GM18517 (cell line): ENCODE results near the gene SLC6A7.

Source experiments
- ATAC-seq: cut with Tn5 transposase; IDR thresholded peaks from one replicate; pipeline ENCODE4 v1.9.1; 2021; ENCODE audit warnings: mild to moderate bottlenecking, moderate library complexity; ENCODE audit not compliant: unreplicated experiment

The SLC6A7 gene

DNA sequence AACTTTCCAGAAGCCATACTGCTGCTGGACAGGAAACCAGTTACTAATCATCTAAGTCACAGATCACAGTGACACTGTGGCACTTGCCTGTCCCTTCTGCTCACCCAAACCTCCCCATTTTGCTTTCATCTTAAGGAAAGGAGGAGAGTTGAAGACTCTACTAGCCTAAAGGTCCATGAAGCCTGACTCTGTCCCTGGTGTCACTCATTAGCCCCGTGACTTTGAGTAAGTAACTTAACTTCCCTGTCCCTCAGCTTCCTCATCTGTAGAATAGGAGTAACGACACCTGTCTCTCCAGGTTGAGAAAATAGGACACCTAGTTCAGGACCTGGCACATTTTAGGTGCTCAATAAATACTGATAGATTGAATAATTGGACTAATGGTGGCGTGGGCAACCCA lies 536 bp upstream of the SLC6A7 start:
- no peak for ATAC-seq

DNA sequence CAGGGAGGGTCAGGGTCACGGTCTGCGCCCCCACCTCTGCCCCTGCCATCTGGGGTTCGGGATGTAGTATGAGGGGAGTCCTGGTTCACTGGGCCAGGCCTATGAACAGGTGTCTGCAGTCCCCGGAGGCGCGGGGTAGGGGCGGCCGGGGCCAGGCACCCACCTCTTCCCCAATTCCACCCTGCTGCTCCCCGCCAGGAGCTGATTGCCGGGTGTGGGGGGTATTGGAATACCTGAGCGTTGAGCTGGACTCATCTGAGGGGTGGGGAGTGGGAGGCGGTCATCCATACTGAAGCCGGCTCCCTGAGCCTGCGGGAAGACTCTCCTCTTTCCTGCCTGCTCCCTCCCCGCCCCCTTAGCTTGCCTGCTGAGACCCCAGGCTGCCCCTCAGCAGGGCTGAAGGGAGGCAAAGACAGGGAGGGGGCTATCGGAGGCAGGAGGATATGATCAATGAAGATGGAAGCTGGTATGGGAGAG lies 679 bp downstream of the SLC6A7 start:
- no peak for ATAC-seq

DNA sequence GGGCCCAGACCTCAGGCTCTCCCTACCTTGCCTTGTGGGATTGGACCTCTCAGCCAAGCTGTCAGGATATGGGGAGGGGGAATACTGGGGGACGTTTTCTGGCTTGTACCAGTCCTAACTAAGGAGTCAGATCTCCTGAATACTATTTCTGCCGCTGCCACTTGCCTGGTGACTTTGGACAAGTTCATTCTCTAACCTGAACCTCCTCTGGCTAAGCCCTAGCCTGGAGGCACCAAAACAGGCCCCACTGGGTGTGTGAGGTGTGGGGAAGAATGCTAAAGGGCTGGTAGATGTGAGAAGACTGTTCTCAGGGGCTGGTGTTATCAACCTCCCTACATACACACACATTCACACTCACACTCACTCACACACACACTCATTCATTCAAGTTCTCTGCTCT lies 1.1 kb downstream of the SLC6A7 start:
- no peak for ATAC-seq

DNA sequence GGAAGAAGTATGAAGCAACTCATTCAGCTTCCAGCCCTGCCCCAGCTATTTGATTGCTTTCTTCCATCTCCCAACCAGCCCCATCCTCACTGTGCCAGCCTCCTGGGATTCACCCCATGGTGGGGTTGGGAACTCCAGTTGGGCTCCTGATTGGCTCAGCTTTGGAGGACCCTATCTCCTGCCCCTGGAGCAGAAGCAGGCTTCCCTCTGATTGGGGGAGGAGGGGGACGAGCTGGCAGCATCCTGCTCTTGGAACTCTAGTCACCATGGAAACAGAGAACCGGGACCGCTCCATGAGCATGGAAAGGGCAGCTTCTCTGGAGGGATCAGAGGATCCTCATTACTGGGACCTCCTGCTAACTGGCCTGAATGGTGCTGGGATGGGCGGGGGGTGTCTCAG lies 2.6 kb downstream of the SLC6A7 start:
- no peak for ATAC-seq

DNA sequence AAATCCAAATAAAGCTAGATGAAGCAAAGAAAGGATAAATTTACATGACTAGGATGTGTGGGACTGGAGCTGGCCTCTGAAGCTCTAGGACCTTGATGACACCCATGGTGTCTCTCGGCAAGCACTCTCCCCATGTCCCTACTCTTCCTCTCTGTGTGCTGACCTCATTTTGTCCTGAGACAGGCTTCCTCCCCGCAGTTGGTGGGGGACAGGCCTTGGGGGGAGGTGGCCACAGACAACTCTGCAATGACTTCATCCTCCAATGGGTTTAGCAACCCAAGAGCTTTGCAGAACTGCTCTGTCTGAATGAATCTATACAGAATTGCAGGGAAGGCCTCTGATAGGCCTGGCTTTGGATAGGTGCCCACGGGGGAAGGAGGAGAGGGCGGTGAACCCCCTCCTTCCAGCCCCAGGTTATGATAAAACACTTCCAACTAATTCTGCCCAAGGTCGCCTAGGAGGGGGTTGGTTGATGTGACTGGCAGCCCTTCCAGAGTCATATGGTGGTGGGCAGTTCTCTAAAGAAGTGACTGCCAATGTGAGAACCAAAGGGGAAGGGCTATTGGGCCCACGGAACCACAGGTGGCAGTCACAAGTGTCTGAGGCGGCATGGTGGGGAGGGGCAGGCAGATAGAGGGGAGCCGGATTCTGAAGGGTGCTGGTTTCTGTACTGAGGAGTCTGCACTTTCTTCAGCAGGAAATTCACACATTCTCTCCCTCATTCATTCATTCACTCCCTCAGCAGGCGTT lies 6.0 kb downstream of the SLC6A7 start:
- ATAC-seq, result no peak

DNA sequence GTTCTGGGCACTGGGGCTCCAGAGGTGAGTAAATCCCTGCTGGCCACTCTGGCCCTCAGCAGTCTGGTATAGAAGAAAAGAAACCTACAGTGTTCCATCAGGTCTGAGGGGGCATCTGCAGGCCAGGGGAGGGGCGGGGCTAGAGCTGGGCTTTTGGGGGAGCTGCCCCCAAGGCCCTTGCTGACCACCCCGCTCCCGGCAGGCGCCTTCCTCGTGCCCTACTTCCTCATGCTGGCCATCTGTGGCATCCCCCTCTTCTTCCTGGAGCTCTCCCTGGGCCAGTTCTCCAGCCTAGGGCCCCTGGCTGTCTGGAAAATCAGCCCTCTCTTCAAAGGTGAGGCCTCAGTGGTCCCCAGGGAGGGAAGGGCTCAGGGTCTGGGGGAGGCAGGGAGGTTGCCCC lies 6.7 kb downstream of the SLC6A7 start:
- ATAC-seq, result no peak

DNA sequence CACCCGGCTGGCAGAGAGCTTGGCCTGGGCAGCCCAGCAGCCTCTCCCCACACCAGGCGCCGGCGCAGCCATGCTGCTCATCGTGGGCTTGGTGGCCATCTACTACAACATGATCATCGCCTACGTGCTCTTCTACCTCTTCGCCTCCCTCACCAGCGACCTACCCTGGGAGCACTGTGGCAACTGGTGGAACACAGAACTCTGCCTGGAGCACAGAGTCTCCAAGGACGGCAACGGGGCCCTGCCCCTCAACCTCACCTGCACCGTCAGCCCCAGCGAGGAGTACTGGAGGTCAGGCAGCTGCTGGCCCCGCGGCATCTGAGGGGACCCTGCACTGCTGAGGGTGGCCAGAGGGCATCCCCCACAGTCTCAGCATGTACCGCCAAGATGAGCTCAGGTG lies 7.1 kb downstream of the SLC6A7 start:
- no peak for ATAC-seq

DNA sequence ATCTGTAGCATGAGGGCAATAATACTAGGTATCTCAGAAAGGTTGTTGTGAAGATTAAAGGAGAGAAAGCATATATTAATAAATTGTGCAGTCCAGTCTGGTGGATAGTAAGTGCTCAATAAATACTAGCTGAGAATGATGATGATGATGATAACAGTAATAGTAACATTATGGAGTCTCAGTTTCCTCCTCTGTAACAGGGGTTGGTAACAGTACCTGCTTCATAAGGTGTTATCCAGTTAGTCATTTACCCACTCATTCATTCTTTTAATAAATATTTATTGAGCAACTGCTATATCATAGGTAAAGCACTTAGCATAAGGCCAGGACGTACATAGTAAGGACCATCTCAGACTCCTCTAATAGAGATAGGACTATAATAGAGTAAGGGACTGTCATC lies 7.6 kb downstream of the SLC6A7 start:
- ATAC-seq, result no peak

DNA sequence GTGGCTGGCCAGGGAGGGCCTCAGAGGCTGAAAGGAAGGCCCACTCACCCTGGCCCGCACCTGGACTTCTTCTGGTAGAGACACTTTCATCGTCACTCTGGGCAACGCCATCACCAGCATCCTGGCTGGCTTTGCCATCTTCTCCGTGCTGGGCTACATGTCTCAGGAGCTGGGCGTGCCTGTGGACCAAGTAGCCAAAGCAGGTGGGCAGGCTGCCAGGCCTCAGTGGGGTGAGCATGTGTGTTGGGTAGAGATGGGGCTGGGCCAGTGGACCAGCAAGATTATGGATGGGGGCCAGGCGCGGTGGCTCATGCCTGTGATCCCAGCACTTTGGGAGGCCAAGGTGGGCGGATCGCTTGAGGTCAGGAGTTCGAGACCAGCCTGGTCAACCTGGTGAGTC lies 12.6 kb downstream of the SLC6A7 start:
- no peak for ATAC-seq

DNA sequence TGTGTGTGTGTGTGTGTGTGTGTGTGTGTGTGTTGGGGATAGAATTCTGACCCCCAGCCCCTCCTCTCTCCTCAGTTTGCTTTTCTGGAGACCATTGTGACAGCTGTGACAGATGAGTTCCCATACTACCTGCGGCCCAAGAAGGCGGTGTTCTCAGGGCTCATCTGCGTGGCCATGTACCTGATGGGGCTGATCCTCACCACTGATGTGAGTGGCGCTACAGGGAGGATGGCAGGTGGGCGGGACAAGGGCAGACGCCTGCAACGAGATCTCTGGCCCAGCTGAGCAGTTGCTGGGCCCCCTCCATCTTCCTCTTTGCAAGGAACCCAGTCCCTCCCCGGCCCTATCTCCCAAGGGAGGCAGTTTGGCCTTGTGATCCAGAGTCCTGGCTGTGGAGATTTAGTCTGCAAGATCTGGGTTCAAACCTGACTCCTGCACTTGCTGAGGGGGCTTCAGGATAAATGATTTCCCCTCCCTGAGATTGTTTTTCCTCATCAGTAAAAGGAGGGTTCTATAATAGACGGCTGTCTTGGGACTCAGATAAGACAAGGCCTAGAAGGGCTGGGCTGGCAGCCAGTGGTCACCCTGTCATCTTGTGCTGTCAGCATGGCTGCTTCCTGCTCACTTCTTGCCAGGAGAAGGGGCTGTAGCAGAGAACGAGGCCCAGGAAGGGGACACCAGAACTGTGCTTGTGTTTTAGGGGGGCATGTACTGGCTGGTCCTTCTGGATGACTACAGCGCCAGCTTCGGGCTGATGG lies 14.1 kb downstream of the SLC6A7 start:
- ATAC-seq, result no peak

DNA sequence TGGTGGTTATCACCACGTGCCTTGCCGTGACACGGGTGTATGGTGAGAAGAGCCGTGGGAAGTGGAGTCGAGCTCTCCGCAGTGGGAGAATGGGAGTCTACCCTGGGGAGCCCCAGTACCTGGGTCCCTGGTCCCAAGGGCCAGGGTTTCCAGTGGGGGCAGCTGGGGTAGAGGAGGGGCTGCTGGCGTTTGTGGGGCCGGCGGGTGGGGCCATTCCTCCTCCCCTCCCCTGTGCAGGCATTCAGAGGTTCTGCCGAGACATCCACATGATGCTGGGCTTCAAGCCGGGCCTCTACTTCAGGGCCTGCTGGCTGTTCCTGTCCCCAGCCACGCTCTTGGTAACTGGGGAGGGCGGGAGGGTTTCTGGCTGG lies 14.7 kb downstream of the SLC6A7 start:
- no peak for ATAC-seq

DNA sequence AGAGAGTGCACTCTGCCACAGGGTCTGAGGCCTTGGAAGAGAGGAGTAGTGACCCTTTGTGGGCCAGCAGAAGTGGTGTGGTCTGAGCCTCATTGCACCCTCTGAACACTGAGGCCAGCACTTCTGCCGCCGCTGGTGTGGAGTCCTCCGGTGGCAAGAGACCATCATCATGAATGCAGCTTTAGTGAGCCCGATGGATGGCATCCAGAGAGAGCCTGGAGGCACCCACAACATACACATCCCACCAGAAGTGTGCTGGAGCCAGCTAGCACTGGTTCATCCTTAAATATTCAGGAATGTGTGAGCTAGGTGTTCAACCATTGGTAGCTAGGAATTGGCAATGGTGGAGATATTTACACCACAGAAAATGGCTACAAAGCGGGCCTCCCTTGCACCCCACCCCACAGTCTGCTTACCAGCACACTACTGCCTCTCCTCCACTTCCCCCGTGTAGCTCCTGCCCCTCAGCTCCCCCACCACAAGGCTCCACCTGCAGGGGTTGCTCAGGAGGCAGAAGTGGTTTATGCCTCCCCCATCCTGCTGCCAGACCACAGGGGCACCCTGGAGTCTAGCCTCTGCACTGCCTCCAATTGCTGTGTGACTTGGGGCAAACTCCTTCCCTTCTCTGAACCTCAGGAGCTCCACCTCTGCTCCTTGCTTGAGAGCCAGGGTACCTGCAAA lies 16.4 kb downstream of the SLC6A7 start:
- ATAC-seq, result no peak

DNA sequence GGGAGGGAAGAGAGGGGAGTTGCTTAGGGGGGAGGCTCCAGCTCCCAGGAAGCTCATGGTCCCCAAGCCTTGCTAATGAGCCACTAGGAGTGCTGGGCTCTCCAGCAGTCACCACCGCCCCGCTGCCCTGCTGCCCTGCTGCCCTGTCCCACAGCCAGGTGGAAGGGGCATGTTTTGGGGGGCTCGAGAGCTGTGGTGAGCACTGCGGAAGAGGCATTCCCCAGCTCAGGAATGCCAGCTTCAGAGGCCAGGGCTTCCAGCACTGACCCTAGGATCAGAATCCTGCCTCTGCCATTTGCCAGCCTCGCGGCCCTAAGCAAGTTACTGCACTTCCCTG lies 16.9 kb downstream of the SLC6A7 start:
- ATAC-seq, result no peak

DNA sequence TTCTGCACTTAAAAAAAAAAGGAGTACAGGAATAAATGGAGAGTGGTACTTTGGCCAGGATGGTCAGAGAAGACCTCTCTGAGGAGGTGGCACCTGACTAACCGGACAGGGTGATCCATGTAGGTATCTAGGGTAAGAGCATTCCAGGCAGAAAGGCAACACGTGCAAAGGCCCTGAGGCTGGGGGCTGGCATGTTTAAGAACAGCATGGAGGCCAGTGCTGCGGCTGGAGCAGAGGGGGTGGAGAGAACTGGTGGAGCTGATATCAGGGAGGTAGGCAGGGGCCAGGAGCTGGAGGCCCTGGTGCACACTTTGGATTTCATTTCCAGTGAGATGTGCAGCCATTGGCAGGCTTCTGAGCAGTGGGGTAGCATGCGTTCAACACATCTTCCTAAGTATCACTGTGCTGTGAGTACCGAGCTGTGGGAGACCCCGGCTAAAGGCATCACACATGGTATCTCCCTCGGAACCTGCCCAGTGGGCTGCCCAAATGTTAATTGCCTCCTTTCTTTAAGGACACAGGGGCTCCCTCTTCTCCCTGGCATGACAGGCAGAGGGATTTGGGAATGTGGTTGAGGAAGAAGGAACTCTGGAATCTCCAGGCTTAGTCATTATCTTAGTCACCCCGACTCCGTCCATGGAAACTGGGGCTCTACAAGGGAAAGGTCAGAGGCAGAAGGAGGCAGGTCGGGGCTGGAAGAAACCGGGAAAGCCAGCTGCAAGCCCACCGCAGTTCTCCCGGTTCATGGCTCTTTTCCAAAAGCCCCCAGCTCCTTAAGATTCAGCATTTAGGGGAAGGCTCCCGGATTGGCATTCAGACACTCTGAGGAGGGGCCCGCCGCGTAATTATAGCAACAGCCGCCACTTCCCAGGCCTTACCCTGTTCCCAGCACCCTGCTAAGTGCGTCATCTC lies 18.6 kb downstream of the SLC6A7 start:
- ATAC-seq, result no peak

DNA sequence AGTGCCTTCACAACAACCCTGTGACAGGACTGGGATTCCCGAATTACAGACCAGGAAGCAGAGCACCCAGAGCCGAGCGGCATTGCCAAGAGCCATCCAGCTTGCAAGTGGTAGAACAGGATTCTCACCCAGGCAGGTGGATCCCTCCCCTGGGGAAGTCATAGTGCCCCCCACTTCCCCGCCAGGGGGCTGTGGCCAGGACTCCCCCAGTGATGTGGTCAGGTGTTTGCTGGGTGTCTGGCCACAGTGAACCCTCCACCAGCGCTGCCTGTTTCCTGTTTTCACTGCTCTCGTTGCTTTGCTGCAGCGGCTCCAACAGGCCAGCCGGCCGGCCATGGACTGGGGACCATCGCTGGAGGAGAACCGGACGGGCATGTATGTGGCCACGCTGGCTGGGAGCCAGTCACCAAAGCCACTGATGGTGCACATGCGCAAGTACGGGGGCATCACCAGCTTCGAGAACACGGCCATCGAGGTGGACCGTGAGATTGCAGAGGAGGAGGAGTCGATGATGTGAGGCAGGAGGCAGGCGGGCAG lies 19.3 kb downstream of the SLC6A7 start:
- ATAC-seq, result no peak

DNA sequence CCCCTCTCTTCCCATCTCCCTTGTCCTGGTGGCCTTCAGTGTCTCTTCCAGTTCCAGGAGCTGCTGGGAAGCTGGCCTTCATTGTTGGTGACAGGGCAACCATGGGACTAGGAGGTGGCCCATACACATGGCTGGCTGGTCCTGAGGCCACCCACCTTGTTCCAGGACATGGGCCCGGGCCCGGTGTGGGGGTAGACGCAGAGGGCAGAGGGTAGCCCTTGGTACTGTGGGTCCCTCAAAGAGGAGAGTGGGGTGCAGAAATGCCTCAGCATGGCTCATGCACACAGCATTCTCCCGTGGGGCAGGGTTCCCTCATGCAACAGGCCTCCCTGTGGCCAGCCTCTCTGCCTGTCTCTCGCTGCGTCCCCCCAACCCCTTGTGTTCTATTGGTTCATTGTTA lies 20.8 kb downstream of the SLC6A7 start:
- no peak for ATAC-seq

DNA sequence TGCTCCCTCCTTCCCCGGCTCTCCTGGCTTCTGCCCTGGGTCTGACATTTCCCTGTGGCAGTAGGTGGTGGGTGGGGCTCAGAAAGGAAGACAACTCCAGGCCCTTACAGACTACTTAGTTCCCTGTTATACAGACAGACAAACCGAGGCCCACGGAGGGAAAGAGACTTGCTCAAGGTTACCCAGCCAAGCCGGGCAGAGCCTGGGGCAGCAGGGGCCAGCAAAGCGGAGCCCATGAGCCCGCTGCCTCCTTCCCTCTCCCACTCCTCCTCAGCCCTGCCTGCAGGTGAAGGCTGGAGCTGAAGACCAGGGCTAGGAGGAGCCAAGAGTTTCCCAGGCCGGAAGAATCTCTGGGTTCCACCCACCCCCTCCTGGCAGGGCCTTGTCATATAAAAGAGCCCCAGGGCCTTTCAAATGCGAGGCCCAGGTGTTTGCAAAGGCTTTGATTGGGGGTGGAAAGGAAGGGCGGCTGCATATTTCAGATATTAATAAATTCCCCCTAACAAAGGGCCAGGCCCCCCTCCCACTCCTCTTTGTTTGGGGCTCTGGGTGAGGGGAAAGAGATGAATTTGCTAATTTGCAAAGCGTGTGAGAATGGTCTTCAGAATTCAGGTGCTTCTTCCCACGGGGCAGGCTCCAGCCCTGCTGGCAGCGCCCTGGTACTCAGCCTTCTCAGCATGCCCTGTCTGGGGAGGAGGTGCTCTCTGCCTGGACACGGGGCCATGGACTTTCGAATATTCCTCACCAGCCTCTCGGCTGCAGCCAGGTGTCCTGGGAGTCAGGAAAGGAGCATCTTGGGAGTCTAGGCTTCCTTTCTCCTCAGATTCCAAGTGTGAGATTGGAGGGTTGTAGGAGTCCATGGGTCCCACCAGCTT lies 21.5 kb downstream of the SLC6A7 start:
- ATAC-seq, result no peak

DNA sequence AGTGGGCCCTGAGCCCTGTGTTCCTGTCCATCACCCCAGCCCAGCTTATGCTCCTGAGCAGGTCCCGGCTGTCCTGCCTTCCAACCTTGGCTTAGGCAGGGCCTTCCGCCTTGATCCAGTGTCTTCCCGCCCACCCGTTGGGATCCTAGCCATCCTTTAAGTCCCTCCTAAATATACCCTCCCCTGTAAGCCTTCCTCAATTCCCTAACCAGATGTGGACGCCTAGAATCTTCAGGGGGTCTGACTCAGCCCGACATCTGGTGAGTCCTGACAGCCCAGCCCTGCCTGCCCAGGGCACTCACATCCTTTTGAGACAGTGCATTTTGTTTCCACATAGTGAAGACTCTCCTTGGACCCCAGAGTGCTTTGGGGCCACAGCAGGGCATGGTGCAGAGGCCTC lies 23.7 kb downstream of the SLC6A7 start:
- no peak for ATAC-seq

DNA sequence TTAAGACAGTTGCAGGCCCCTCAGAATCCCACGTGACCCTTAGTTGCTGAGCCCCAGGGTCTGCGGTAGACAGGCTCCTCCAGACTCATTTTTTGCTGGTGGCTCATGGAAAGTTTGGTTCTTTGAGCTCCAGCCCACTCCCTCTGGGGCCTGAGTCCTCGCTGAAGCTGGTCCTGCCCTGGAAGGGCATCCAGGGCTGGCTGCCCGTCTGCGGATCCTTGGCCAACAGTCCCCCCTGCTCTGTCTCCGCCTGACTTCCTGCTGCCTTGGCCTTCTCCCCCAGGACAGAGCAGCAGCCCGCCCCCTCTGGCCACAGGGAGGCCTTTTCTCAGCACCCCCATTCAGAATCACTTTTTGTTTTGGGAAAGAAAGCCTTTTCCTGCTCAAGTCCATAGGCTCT lies 24.4 kb downstream of the SLC6A7 start:
- no peak for ATAC-seq
